ENCODE results near the gene PXK. TPM values are rescaled to one million over a fixed set of nuclear protein-coding genes. Genes with fewer than 3 reads are reported as not detected.

PXK gene
- total RNA-seq, 1 donor from 2014 or later = 31.2 TPM

- no peak for DNase-seq
Observed at GRCh38 chr3:58349792-58350626, 17.3 kb downstream of the PXK start.

- no peak for DNase-seq
Observed at GRCh38 chr3:58350627-58351013, 17.9 kb downstream of the PXK start.

GRCh38 chr3:58351920-58352319 is 19.2 kb downstream of the PXK start:
- no peak for DNase-seq

- DNase-seq = no peak
Observed at GRCh38 chr3:58352626-58353025, 19.9 kb downstream of the PXK start.

- no peak for DNase-seq
Observed at GRCh38 chr3:58353722-58354553, 21.2 kb downstream of the PXK start.

GRCh38 chr3:58355179-58355578 is 22.5 kb downstream of the PXK start:
- no peak for DNase-seq

- no peak for DNase-seq
Observed at GRCh38 chr3:58356054-58356453, 23.4 kb downstream of the PXK start.

GRCh38 chr3:58357402-58357801 is 24.7 kb downstream of the PXK start:
- no peak for DNase-seq

- DNase-seq = no peak
Observed at GRCh38 chr3:58358092-58358491, 25.4 kb downstream of the PXK start.

- DNase-seq = no peak
Observed at GRCh38 chr3:58358808-58359207, 26.1 kb downstream of the PXK start.

- DNase-seq = no peak
Observed at GRCh38 chr3:58359621-58360020, 26.9 kb downstream of the PXK start.

- DNase-seq = no peak
Observed at GRCh38 chr3:58361866-58362265, 29.2 kb downstream of the PXK start.

GRCh38 chr3:58366699-58367098 is 34.0 kb downstream of the PXK start:
- no peak for DNase-seq

GRCh38 chr3:58369038-58369437 is 36.3 kb downstream of the PXK start:
- DNase-seq = no peak

GRCh38 chr3:58369876-58370275 is 37.2 kb downstream of the PXK start:
- DNase-seq = no peak

GRCh38 chr3:58370407-58370806 is 37.7 kb downstream of the PXK start:
- DNase-seq = no peak

GRCh38 chr3:58371754-58372153 is 39.1 kb downstream of the PXK start:
- DNase-seq = no peak

GRCh38 chr3:58375254-58375653 is 42.6 kb downstream of the PXK start:
- DNase-seq = no peak

GRCh38 chr3:58377168-58377567 is 44.5 kb downstream of the PXK start:
- DNase-seq = no peak

GRCh38 chr3:58377750-58378149 is 45.1 kb downstream of the PXK start:
- no peak for DNase-seq

GRCh38 chr3:58379351-58380073 is 46.8 kb downstream of the PXK start:
- DNase-seq = no peak

GRCh38 chr3:58383476-58383875 is 50.8 kb downstream of the PXK start:
- DNase-seq = no peak

- DNase-seq = no peak
Observed at GRCh38 chr3:58383904-58384303, 51.2 kb downstream of the PXK start.
